EL (cell line): ENCODE data around the gene CCDC57.

ENCODE experiments used
- DNase-seq: peaks from one replicate; pipeline ENCODE4 v3.0.0-alpha.2; 2016

CCDC57 gene

GRCh38 chr17:82118815-82119380, 93.7 kb downstream of the CCDC57 start:
- no peak for DNase-seq

DNA sequence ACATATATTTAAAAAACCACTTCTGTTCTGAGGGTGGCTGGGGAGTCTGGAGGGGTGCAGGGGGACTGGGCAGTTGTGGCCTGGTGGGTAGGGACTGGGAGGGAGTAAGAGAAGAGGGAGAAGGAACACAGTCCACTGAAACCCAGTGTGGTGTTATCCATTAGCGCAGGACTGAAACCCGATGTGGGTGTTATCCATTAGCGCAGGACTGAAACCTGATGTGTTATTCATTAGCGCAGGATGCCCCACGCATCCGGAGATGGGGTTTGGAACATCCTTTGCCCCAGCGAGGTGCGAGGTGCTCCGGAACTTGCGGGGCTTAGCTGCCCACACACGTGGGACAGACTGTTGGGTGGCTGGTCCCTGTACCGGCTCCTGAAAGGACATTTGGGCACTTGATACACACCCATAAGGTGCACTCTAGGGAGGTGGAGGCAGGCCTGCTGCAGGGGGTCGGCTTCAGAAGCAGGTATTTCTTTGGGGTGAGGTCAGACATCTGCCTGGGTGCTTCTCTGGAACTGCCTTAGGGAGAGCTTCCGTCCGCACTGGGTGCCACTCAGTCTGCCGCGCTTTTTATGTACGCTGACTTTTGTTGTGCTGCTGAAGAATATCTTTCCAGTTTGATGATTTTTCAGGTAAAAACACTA, 94.4 kb downstream of the CCDC57 start:
- DNase-seq, result no peak

- DNase-seq, result no peak
Observed at GRCh38 chr17:82117139-82118090, 95.2 kb downstream of the CCDC57 start.

GRCh38 chr17:82116246-82116645, 96.4 kb downstream of the CCDC57 start:
- DNase-seq, result no peak

DNA sequence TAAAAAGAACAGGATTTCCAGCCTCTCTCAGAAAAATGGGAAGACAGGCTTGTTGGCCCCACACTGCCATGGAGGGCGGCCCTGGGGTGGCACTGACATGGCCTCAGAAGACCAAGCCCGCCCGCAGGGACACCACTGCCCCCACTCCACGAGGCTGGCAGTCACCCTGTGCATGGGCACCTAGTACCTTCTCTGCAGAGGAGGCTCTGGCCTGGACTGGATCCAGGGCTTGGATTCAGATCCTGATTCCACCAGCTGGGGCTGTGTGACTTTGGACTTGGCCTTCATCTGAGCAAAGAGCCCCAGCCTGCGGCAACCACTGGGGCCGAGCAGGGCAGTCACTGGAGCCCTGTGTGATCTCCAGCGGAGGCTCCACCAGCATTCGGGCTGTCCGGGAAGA, 97.8 kb downstream of the CCDC57 start:
- no peak for DNase-seq

- DNase-seq, result no peak
Observed at GRCh38 chr17:82114447-82114846, 98.2 kb downstream of the CCDC57 start.

DNA sequence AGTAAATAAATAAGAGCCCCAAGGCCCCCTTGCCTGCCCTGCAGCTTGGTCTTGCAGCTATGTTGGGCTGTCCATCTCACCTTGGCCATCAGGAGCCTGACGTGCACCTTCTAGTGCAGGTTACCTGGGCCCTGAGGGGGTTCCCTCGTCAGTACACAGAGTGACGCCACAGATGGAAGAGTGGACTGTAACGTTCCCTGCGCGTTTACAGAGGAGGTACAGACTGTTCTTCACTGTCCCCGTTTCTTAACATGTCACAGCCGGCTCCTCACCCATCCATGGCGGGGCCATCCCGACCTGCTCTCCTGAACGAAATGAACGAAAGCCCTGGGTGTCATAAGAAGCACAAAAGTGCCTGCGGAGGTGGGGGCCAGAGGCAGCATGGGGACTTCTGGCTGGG, 98.7 kb downstream of the CCDC57 start:
- DNase-seq, result no peak

DNA sequence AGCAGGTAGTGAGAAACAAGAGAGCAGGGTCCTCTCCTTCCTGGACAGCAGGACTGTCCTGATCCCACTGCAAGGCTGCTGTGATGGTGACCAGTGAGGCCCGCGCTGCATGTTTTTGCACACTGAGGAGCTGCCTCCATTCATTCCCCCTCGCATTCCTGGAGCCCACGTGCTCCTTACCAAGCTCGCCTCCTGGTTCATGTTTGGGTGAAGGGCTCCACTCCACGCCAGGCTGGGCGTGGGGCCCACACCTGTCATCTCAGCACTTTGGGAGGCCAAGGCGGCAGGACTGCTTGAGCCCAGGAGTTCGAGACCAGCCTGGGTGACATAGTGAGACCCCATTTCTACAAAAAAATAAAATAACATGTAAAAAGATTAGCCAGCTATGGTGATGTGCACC, 99.2 kb downstream of the CCDC57 start:
- DNase-seq, result no peak

DNA sequence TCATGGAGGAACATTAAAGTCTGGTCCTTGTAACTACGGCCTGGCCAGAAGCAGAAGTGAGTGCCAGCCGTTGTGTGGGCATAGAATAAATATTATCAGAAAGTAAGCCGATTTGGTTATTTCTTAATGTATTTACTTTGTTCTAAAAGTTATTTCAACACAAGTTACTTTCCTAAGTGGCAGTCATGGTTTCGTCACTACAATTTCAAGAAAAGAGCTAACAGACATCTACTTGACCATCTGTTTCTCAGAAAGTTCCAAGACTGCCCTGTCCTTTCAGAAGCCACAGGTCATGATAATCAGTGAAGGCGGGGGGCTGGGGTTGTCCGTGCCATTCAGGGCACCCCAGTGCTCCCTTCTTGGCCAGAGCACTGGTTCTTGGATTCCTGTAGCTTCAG, 99.7 kb downstream of the CCDC57 start:
- DNase-seq, result no peak

DNA sequence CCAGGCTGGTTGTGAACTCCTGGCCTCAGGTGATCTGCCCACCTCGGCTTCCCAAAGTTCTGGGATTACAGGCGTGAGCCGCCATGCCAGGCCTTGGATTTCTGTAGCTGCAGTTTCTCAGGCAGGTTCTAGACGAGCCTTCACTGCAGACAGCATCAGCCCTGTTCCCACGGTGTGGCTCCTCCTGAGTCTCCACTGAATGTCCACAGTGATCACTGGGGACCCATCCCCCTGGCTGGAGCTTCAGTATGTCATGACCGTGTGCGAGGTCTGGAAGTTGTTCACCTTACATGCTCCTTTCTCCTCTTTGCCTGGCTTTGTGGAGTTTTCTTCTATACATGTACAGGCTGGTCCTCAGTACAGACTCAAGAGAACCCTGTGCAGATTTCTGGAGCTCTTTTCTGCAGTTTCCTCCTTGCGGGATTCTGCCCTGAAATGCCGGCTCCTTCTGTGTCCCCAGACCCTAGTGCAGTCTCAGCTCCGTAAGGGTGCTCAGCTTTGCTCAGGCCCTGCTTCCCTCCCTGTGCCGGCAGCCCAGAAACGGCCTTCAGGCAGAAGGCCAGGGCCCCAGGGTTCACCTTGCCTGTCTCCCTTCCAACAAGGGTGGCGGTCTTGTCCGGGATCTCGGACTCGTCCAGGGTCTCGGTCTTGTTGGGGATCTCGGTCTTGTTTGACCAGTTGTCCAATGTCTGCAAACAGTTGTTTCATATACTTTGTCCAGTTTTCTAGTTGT, 100.3 kb downstream of the CCDC57 start:
- DNase-seq, result no peak

- no peak for DNase-seq
Observed at GRCh38 chr17:82110298-82110697, 102.3 kb downstream of the CCDC57 start.

GRCh38 chr17:82108961-82109475, 103.6 kb downstream of the CCDC57 start:
- no peak for DNase-seq

GRCh38 chr17:82108496-82108945, 104.1 kb downstream of the CCDC57 start:
- no peak for DNase-seq

- no peak for DNase-seq
Observed at GRCh38 chr17:82108038-82108437, 104.6 kb downstream of the CCDC57 start.

- DNase-seq, result no peak
Observed at GRCh38 chr17:82107341-82107860, 105.2 kb downstream of the CCDC57 start.

- DNase-seq, result no peak
Observed at GRCh38 chr17:82106688-82107305, 105.8 kb downstream of the CCDC57 start.

GRCh38 chr17:82105882-82106687, 106.6 kb downstream of the CCDC57 start:
- peak; percentile 75 for DNase-seq

DNA sequence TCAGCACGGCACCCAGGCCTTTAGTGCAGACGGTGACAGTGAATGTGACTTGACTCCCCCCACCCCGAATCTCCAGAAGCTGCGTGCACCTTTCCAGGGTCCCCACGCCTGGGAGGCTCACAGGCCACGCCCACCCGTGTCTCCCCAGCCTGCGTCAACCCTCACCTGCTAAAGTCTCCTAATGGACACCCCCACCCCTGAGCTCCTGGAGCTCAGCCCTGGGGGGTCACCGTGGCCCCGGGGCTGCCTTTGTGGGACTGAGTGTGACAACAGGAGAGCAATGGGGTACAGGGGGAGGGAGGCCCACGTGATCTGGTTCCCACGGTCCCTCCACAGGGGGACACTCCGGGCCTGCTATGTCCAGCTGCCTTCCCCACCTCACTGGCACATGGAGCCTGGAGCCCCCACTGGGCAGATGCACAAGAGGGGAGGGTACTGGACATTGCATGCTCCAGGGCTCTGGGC, 107.2 kb downstream of the CCDC57 start:
- no peak for DNase-seq

DNA sequence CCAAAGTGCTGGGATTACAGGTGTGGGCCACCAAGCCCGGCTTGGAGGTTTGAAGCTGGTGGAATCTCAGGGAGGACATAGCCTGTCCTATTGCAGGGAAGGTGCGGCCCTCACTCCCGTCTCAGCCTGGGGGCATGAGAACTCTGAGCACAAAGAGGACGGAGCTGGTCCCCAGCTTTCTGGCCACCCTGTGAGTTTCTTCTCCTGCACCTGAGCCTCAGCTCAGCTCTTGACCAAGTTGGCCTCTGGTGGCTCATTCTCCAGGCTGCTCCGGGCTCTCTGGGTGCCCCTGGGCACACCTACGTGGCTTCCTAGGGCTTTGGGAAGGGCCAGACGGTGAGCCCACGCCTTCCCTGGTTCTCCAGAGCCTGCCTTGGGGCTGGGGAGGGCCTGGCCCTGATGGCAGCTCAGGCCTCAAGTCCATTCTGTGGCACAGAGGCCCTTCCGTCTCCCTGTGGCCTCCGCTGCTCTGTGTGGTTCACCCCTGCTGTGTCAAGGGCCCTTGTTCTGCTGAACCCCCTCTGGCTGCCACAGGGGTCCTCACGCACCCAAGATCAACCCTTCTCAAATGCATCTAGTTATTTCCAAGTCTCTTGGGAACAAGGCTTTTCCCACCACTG, 107.7 kb downstream of the CCDC57 start:
- DNase-seq, result no peak
